Loucy (cell line): ENCODE data around the gene DMGDH.

Source experiments
- H2AFZ ChIP-seq: fragments of 200-600 bp; sonication (generic); 2 replicates; pipeline ENCODE4 v1.6.0; 2016; ENCODE audit warnings: antibody characterized with exemption, mild to moderate bottlenecking, low read length, moderate library complexity
- H3F3A ChIP-seq: fragments of 200-600 bp; 2 replicates; pipeline ENCODE4 v1.6.0; 2016; ENCODE audit warnings: antibody characterized with exemption, low read depth, mild to moderate bottlenecking
- H3K27me3 ChIP-seq: fragments of 200-600 bp; sonication (generic); 2 replicates; pipeline ENCODE4 v1.6.1; 2014; ENCODE audit warnings: low read length, mild to moderate bottlenecking; ENCODE audit not compliant: insufficient read depth, poor library complexity, severe bottlenecking
- H3K36me3 ChIP-seq: fragments of 200-600 bp; sonication (generic); 2 replicates; pipeline ENCODE4 v1.6.1; 2016; ENCODE audit warnings: low read length; ENCODE audit not compliant: insufficient read depth
- H3K4me1 ChIP-seq: fragments of 200-600 bp; sonication (generic); 2 replicates; pipeline ENCODE4 v1.5.1; 2014; ENCODE audit warnings: low read length, mild to moderate bottlenecking; ENCODE audit not compliant: insufficient read depth, poor library complexity, severe bottlenecking
- H3K4me2 ChIP-seq: fragments of 200-600 bp; sonication (generic); 2 replicates; pipeline ENCODE4 v1.6.0; 2014; ENCODE audit warnings: antibody characterized with exemption, low read length, low read depth, mild to moderate bottlenecking; ENCODE audit not compliant: poor library complexity, severe bottlenecking
- H3K4me3 ChIP-seq: fragments of 200-600 bp; sonication (generic); 2 replicates; pipeline ENCODE4 v1.5.1; 2014; ENCODE audit warnings: low read length, mild to moderate bottlenecking, mixed read lengths; ENCODE audit not compliant: poor library complexity, severe bottlenecking
- H3K79me2 ChIP-seq: fragments of 200-600 bp; sonication (generic); 2 replicates; pipeline ENCODE4 v1.6.1; 2014; ENCODE audit warnings: low read length; ENCODE audit not compliant: insufficient read depth
- H3K9ac ChIP-seq: fragments of 200-600 bp; sonication (generic); 2 replicates; pipeline ENCODE4 v1.6.0; 2014; ENCODE audit warnings: mild to moderate bottlenecking, low read depth, low read length, moderate library complexity; ENCODE audit not compliant: poor library complexity, severe bottlenecking
- H3K9me2 ChIP-seq: fragments of 200-600 bp; sonication (generic); replicated peaks from 2 replicates; pipeline ENCODE4 v1.6.1; 2016; ENCODE audit warnings: low read depth, low read length, mixed read lengths
- H3K9me3 ChIP-seq: fragments of 200-600 bp; sonication (generic); 2 replicates; pipeline ENCODE4 v1.6.1; 2014; ENCODE audit warnings: mild to moderate bottlenecking, antibody characterized with exemption, low read length, low read depth; ENCODE audit not compliant: insufficient read depth
- H4K20me1 ChIP-seq: fragments of 200-600 bp; sonication (generic); 2 replicates; pipeline ENCODE4 v1.6.0; 2014; ENCODE audit warnings: antibody characterized with exemption, low read length, mild to moderate bottlenecking; ENCODE audit not compliant: insufficient read depth, poor library complexity, severe bottlenecking
- CTCF ChIP-seq: fragments of 200-600 bp; sonication (generic); conservative IDR thresholded peaks from 2 replicates; pipeline ENCODE4 v1.5.1; 2014; ENCODE audit warnings: mild to moderate bottlenecking, antibody characterized with exemption, low read length
- EZH2phosphoT487 ChIP-seq: fragments of 200-600 bp; IDR thresholded peaks from 2 replicates; pipeline ENCODE4 v1.6.1; 2018; ENCODE audit warnings: antibody characterized with exemption, mild to moderate bottlenecking, moderate library complexity, borderline replicate concordance

DMGDH gene

GRCh38 chr5:79011219-79011836, 58.1 kb downstream of the DMGDH start:
- H2AFZ ChIP-seq = no peak overlapping the region
- H4K20me1 ChIP-seq = no peaks in the 10 kb centered on the region
- H3F3A ChIP-seq = no peaks in the 10 kb centered on the region
- H3K9me3 ChIP-seq = no peaks in the 10 kb centered on the region
- H3K9ac ChIP-seq = no peak overlapping the region
- peak; percentile 41 for TF ChIP-seq CTCF
- TF ChIP-seq EZH2phosphoT487 = no peak
- H3K4me3 ChIP-seq = no peak overlapping the region
- H3K27me3 ChIP-seq = no peaks in the 10 kb centered on the region
- H3K36me3 ChIP-seq = no peaks in the 10 kb centered on the region
- H3K4me2 ChIP-seq = no peak overlapping the region
- H3K79me2 ChIP-seq = no peaks in the 10 kb centered on the region
- no peaks in the 10 kb centered on the region for H3K4me1 ChIP-seq
- no peaks in the 10 kb centered on the region for H3K9me2 ChIP-seq

GRCh38 chr5:79008362-79008761, 61.1 kb downstream of the DMGDH start:
- Histone ChIP-seq H3K79me2 (no peaks in the 10 kb centered on the region), H3K9me3 (no peaks in the 10 kb centered on the region), H3K9me2 (no peaks in the 10 kb centered on the region), H3F3A (no peaks in the 10 kb centered on the region), H3K4me2 (no peak overlapping the region), H3K4me1 (no peaks in the 10 kb centered on the region), H3K9ac (no peak overlapping the region), H3K36me3 (no peaks in the 10 kb centered on the region), H2AFZ (no peak overlapping the region), H3K4me3 (no peak overlapping the region), H4K20me1 (no peaks in the 10 kb centered on the region), H3K27me3 (no peaks in the 10 kb centered on the region)
- no peak for TF ChIP-seq EZH2phosphoT487
- peak; percentile 23; the same call in 1 of the 2 replicates for TF ChIP-seq CTCF

- H3K36me3 ChIP-seq = no peaks in the 10 kb centered on the region
- H3K27me3 ChIP-seq = no peaks in the 10 kb centered on the region
- no peaks in the 10 kb centered on the region for H4K20me1 ChIP-seq
- H3F3A ChIP-seq = no peaks in the 10 kb centered on the region
- no peak overlapping the region for H2AFZ ChIP-seq
- H3K4me1 ChIP-seq = no peaks in the 10 kb centered on the region
- H3K4me3 ChIP-seq = no peak overlapping the region
- H3K9me3 ChIP-seq = no peaks in the 10 kb centered on the region
- no peaks in the 10 kb centered on the region for H3K79me2 ChIP-seq
- H3K9me2 ChIP-seq = no peaks in the 10 kb centered on the region
- TF ChIP-seq EZH2phosphoT487 = no peak
- TF ChIP-seq CTCF = no peak
- no peak overlapping the region for H3K9ac ChIP-seq
- H3K4me2 ChIP-seq = no peak overlapping the region
Observed at GRCh38 chr5:79007872-79008271, 61.6 kb downstream of the DMGDH start.
